IMR-90 (cell line): ENCODE results near the gene GIT1. TPM values are rescaled to one million over a fixed set of nuclear protein-coding genes. Genes with fewer than 3 reads are reported as not detected.

ENCODE experiments used
- ATAC-seq: fragments of 200-7000 bp; cut with Tn5 transposase; 2 replicates; pipeline ENCODE4 v1.9.1; 2020; ENCODE audit warnings: low read depth, mild to moderate bottlenecking, moderate library complexity
- BruUV-seq: library from RNA; stranded (reverse); fragments of 400-500 nt; replicated peaks from 2 replicates; lab custom pipeline; 2021; lab: Mats Ljungman, UMichigan
- CTCF ChIA-PET: fragments of 300-600 bp; formaldehyde crosslinking; extraction: SDS; loops from one replicate; lab custom pipeline; 2021; ENCODE audit warnings: antibody characterized with exemption; lab: Yijun Ruan, JAX
- POLR2A ChIA-PET: fragments of 300-600 bp; sonication (Branson Sonifier 250); formaldehyde crosslinking; loops from one replicate; lab custom pipeline; 2022; ENCODE audit warnings: antibody characterized with exemption; ENCODE audit not compliant: unreplicated experiment; lab: Charles Lee
- DNase-seq: peaks from one replicate; pipeline ENCODE4 v3.0.0; 2013
- H2AFZ ChIP-seq: replicated peaks from 2 replicates; pipeline ENCODE3; 2013; ENCODE audit warnings: low read length, mild to moderate bottlenecking; ENCODE audit not compliant: poor library complexity
- H2AK5ac ChIP-seq: 2 replicates; pipeline ENCODE4 v1.6.1; 2013; ENCODE audit warnings: low read depth, low read length, inconsistent platforms
- H2AK9ac ChIP-seq: replicated peaks from 2 replicates; pipeline ENCODE3; 2013; ENCODE audit warnings: mild to moderate bottlenecking, low read depth, low read length, moderate library complexity; ENCODE audit not compliant: poor library complexity
- H2BK120ac ChIP-seq: 2 replicates; pipeline ENCODE4 v1.6.1; 2013; ENCODE audit warnings: low read depth, low read length, inconsistent platforms
- H2BK15ac ChIP-seq: 3 replicates; pipeline ENCODE4 v1.6.1; 2013; ENCODE audit warnings: low read depth, low read length, inconsistent platforms
- H2BK20ac ChIP-seq: 2 replicates; pipeline ENCODE4 v1.6.1; 2013; ENCODE audit warnings: low read depth, mild to moderate bottlenecking, inconsistent platforms, low read length, moderate library complexity
- H2BK5ac ChIP-seq: 2 replicates; pipeline ENCODE4 v1.6.1; 2013; ENCODE audit warnings: mild to moderate bottlenecking, low read depth, low read length, inconsistent platforms; ENCODE audit not compliant: poor library complexity, severe bottlenecking
- H3K14ac ChIP-seq: replicated peaks from 2 replicates; pipeline ENCODE4 v1.6.1; 2013; ENCODE audit warnings: low read depth, low read length, inconsistent platforms
- H3K18ac ChIP-seq: 2 replicates; pipeline ENCODE4 v1.6.1; 2013; ENCODE audit warnings: low read depth, low read length, control low read depth
- H3K23ac ChIP-seq: 2 replicates; pipeline ENCODE4 v1.6.1; 2013; ENCODE audit warnings: low read depth, low read length, inconsistent platforms
- H3K27ac ChIP-seq: 2 replicates; pipeline ENCODE4 v1.5.1; 2013; ENCODE audit warnings: mild to moderate bottlenecking, control low read depth, low read length; ENCODE audit not compliant: insufficient read depth
- H3K27me3 ChIP-seq: 2 replicates; pipeline ENCODE4 v1.6.1; 2013; ENCODE audit warnings: low read length; ENCODE audit not compliant: control insufficient read depth, insufficient read depth
- H3K36me3 ChIP-seq: 2 replicates; pipeline ENCODE4 v1.6.1; 2013; ENCODE audit warnings: low read length, mixed read lengths; ENCODE audit not compliant: control insufficient read depth, insufficient read depth
- H3K4ac ChIP-seq: 2 replicates; pipeline ENCODE4 v1.6.1; 2013; ENCODE audit warnings: low read depth, low read length, inconsistent platforms
- H3K4me1 ChIP-seq: 2 replicates; pipeline ENCODE4 v1.6.1; 2013; ENCODE audit warnings: low read length, mixed read lengths; ENCODE audit not compliant: control insufficient read depth, insufficient read depth
- H3K4me2 ChIP-seq: 2 replicates; pipeline ENCODE4 v1.6.1; 2013; ENCODE audit warnings: low read depth, mild to moderate bottlenecking, control low read depth, low read length, moderate library complexity
- H3K4me3 ChIP-seq: 2 replicates; pipeline ENCODE4 v1.5.1; 2013; ENCODE audit warnings: low read depth, mild to moderate bottlenecking, control low read depth, low read length, moderate library complexity; ENCODE audit not compliant: insufficient read depth
- H3K56ac ChIP-seq: 2 replicates; pipeline ENCODE4 v1.6.1; 2013; ENCODE audit warnings: low read length, inconsistent platforms; ENCODE audit not compliant: insufficient read depth; ENCODE audit errors: extremely low read depth
- H3K79me1 ChIP-seq, 2 experiments: 2 replicates each; pipeline ENCODE4 v1.6.1; 2013; ENCODE audit warnings: low read length in 2 of 2, inconsistent platforms in 1 of 2, low read depth in 1 of 2
- H3K9ac ChIP-seq: 2 replicates; pipeline ENCODE4 v1.6.1; 2013; ENCODE audit warnings: low read depth, low read length, control low read depth
- H3K9me1 ChIP-seq: 2 replicates; pipeline ENCODE4 v1.6.1; 2013; ENCODE audit warnings: low read length, inconsistent platforms; ENCODE audit not compliant: insufficient read depth
- H3K9me3 ChIP-seq: 2 replicates; pipeline ENCODE4 v1.6.1; 2013; ENCODE audit warnings: low read length; ENCODE audit not compliant: control insufficient read depth, insufficient read depth
- H4K20me1 ChIP-seq: 2 replicates; pipeline ENCODE4 v1.6.1; 2013; ENCODE audit warnings: low read length, inconsistent platforms; ENCODE audit not compliant: insufficient read depth
- H4K5ac ChIP-seq: 2 replicates; pipeline ENCODE4 v1.6.1; 2013; ENCODE audit warnings: mild to moderate bottlenecking, low read depth, low read length, control low read depth
- H4K8ac ChIP-seq, 2 experiments: 2 replicates each; pipeline ENCODE4 v1.6.1; 2013; ENCODE audit warnings: low read depth in 2 of 2, low read length in 2 of 2, control low read depth in 1 of 2, inconsistent platforms in 1 of 2
- H4K91ac ChIP-seq: 2 replicates; pipeline ENCODE4 v1.6.1; 2013; ENCODE audit warnings: low read depth, low read length, inconsistent platforms; ENCODE audit not compliant: insufficient read depth
- BHLHE40 ChIP-seq: fragments of 150-350 bp; IDR thresholded peaks from 2 replicates; pipeline ENCODE4 v1.6.1; 2016; ENCODE audit warnings: mild to moderate bottlenecking, low read depth, low read length
- CHD1 ChIP-seq: IDR thresholded peaks from 2 replicates; pipeline ENCODE4 v1.6.1; 2012; ENCODE audit warnings: low read depth, low read length, improper control_type of control experiment
- FOS ChIP-seq: fragments of 150-350 bp; IDR thresholded peaks from 2 replicates; pipeline ENCODE4 v1.6.1; 2016; ENCODE audit warnings: low read depth, low read length
- MAFK ChIP-seq: IDR thresholded peaks from 2 replicates; pipeline ENCODE4 v1.6.1; 2012; ENCODE audit warnings: low read depth, low read length, improper control_type of control experiment
- WGBS, 2 experiments: methylation state at CpG; one replicate each; pipeline versions ENCODE4 v1.1.5 to v1.1.7; 2013; ENCODE audit warnings: missing lambda C conversion rate in 2 of 2; ENCODE audit not compliant: insufficient read length in 1 of 2; ENCODE audit errors: extremely low coverage in 2 of 2; 5-methylcytosine and 5-hydroxymethylcytosine counted together
- dilution Hi-C: fragments of 300-500 bp; cut with HindIII; formaldehyde crosslinking; loops from one replicate; pipeline ENCODE4 v1.14.3; 2018; ENCODE audit warnings: low sequenced_read_pairs; ENCODE audit not compliant: unreplicated experiment
- in situ Hi-C: fragments of 300-500 bp; cut with MboI; formaldehyde crosslinking; loops from 3 replicates; pipeline ENCODE4 v1.14.3; 2019; ENCODE audit warnings: low sequenced_read_pairs, inconsistent platforms, mixed read lengths
- intact Hi-C: fragments of 100-400 bp; cut with micrococcal nuclease; formaldehyde crosslinking; loops from 2 replicates; pipeline ENCODE4 v1.10.0; 2022
- polyA plus RNA-seq, 3 experiments: library from polyadenylated mRNA; depleted of rRNA; stranded (reverse); fragments of >200 nt; gene quantifications; 2 replicates each; pipeline ENCODE4 v1.2.3, GENCODE V29; 2012; ENCODE audit warnings: low replicate concordance in 1 of 3
- total RNA-seq: library from RNA; depleted of rRNA; stranded (reverse); fragments of >200 nt; gene quantifications from 2 replicates; pipeline ENCODE4 v1.2.3, GENCODE V29; 2012

Gene GIT1
- total and polyA plus RNA-seq, 2 of the 4 experiments (the other 2 are of a cell fraction), result 14.2 to 34.2 TPM

DNA sequence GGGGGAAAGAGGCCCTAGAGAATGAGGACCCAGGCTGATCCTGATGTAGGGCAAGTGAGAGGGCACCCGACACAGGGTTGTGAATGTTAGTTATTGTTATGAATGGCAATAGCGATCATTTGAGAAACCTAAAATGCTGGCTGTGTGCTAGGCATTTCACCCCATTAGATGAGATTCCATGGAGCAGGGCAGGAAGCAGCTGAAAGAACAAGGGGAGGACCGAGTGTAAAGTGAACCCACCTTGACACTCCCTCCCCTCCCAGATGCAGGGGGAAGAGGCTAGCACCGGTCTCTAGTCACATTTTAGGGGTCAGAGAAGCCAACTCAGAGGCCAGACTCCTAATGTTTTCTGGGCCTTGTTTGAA is 33.8 kb upstream of the GIT1 start:
- no TSS peak for BruUV-seq
- H4K5ac ChIP-seq, result no peak overlapping the region
- H4K20me1 ChIP-seq, result peaks cover 4% of the 10 kb centered on the region; the same call in 1 of the 2 replicates
- H3K18ac ChIP-seq, result no peak overlapping the region
- no peak overlapping the region for H3K4me3 ChIP-seq
- TF ChIP-seq BHLHE40 (no peak), MAFK (no peak), CHD1 (no peak), FOS (no peak)
- H2BK120ac ChIP-seq, result no peak overlapping the region
- H3K36me3 ChIP-seq, result peaks cover 2% of the 10 kb centered on the region; the same call in 1 of the 2 replicates
- 20% methylated on average over 1 of the region's 4 CpGs; no CpG with 5 or more reads in 1 of the 2 experiments for WGBS, 2 experiments
- no peak overlapping the region for H3K9ac ChIP-seq
- H3K4ac ChIP-seq, result no peak overlapping the region
- H2BK15ac ChIP-seq, result no peak overlapping the region
- CTCF ChIA-PET, result interaction anchor here (1.1 kb wide), 1 partner anchor 156 kb away, joined by 3 read pairs; no protein-coding TSS in a partner anchor
- peaks cover 24% of the 10 kb centered on the region for H3K9me1 ChIP-seq
- H3K23ac ChIP-seq, result no peak overlapping the region
- H3K79me1 ChIP-seq, result peaks cover 0 to 22% of the 10 kb centered on the region in 2 experiments; a peak in 1 of 4 replicates
- no peak overlapping the region for H4K91ac ChIP-seq
- no peak overlapping the region for H2BK20ac ChIP-seq
- H4K8ac ChIP-seq, result no peak overlapping the region
- H2AFZ ChIP-seq, result peak overlapping the region; percentile 96
- dilution Hi-C loops, result no loop called here
- no peak overlapping the region; the same call in 1 of the 2 replicates for H3K4me2 ChIP-seq
- intact Hi-C loops, result no loop called here
- in situ Hi-C loops, result no loop called here
- no peak overlapping the region for H3K27ac ChIP-seq
- H2BK5ac ChIP-seq, result no peak overlapping the region
- no peak overlapping the region for H3K56ac ChIP-seq
- no peak for ATAC-seq
- no peak overlapping the region for H2AK5ac ChIP-seq
- POLR2A ChIA-PET, result no interaction called here
- H2AK9ac ChIP-seq, result peak overlapping the region; percentile 75
- no peaks in the 10 kb centered on the region for H3K27me3 ChIP-seq
- no peaks in the 10 kb centered on the region for H3K9me3 ChIP-seq
- H3K14ac ChIP-seq, result no peak overlapping the region
- peaks cover 15% of the 10 kb centered on the region for H3K4me1 ChIP-seq
- DNase-seq, result no peak
